Activated CD4-positive, alpha-beta T cell treated with anti-CD3 and anti-CD28 coated beads, Interleukin-2, amount 50 U/mL, for 4 hours (primary cell): Measurements from ENCODE around the gene TMEM101.
"Not testable (repeated sequence)": the region's sequence is repeated elsewhere in the genome, so short reads cannot be mapped to it uniquely, and the experiment has no call there.

Source experiments
- DNase-seq, 2 experiments: peaks; one replicate each; pipeline ENCODE4 v3.0.0-alpha.2; 2020

The TMEM101 gene

DNA sequence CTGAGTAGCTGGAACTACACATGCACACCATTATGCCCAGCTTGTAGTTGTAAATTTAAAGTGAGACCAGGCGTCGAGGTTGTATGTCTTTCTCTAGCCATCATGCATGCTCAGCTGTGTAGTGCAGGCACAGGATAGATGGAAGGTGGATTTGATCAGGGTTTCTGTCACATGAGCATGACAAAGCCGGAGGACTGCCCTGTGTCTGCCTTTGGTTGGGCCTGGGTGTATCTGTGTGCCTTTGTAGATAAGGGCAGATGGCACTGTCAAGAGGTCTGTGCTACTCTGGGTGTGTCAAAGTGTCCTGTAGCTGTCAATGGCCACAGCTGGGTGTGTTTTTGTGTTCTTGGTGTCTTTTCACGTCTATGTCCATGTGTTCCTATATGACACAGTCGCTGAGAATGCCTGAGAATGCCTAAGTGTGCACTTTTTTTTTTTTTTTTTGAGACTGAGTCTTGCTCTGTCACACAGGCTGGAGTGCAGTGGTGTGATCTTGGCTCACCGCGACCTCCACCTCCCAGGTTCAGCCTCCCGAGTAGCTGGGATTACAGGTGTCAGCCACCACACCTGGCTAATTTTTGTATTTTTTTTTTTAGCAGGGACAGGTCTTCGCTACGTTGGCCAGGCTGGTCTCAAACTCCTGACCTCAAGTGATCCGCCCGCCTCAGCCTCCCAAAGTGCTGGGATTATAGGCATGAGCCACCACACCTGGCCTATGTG lies 14.5 kb downstream of the TMEM101 start:
- DNase-seq = no peak

GRCh38 chr17:43999024-43999423 lies 15.7 kb downstream of the TMEM101 start:
- DNase-seq = no peak

DNA sequence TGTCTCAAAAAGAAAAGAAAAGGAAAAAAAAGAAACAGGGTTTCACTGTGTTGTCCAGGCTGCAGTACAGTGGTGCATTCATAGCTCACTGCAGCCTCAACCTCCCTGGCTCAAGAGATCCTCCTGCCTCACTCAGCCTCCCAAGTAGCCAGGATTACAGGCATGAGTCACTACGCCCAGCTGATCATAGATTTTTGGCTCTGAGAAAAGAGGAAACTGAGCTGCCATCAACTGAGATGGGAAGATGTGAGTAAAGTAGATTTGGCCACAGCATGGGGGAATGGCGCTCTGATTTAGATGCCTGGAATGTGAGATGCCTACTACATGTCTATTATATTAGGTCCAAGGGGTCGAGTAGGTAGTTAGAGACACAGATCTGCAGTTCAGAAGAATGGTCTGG lies 16.2 kb downstream of the TMEM101 start:
- no peak for DNase-seq

DNA sequence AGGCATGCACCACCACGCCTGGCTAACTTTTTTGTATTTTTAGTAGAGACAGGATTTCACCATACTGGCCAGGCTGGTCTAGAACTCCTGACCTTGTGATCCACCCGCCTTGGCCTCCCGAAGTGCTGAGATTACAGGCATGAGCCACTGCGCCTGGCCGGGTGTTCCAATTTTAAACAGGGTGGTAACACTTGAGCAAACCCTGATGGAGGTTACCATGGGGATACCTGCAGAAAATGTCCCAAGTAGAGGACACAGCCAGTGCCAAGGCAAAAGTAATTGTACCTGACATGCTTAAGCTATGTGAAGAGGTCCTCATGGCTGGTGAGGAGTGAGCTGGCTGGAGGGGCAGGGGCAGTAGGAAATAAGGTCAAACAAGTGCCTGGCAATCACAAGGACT lies 17.6 kb downstream of the TMEM101 start:
- DNase-seq = not testable (repeated sequence)

DNA sequence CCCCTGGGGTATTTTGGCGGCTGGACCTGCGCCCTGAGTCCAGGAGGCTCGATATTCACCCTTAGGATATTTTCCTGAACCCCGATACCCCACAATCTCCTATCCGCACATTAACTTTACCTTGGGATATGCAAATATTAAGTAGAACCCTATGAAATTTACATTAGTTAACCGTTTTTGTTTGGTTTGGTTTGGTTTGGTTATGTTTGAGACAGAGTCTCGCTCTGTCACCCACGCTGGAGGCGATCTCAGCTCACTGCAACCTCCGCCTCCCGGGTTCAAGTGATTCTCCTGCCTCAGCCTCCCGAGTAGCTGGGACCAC lies 19.7 kb downstream of the TMEM101 start:
- DNase-seq = no peak

DNA sequence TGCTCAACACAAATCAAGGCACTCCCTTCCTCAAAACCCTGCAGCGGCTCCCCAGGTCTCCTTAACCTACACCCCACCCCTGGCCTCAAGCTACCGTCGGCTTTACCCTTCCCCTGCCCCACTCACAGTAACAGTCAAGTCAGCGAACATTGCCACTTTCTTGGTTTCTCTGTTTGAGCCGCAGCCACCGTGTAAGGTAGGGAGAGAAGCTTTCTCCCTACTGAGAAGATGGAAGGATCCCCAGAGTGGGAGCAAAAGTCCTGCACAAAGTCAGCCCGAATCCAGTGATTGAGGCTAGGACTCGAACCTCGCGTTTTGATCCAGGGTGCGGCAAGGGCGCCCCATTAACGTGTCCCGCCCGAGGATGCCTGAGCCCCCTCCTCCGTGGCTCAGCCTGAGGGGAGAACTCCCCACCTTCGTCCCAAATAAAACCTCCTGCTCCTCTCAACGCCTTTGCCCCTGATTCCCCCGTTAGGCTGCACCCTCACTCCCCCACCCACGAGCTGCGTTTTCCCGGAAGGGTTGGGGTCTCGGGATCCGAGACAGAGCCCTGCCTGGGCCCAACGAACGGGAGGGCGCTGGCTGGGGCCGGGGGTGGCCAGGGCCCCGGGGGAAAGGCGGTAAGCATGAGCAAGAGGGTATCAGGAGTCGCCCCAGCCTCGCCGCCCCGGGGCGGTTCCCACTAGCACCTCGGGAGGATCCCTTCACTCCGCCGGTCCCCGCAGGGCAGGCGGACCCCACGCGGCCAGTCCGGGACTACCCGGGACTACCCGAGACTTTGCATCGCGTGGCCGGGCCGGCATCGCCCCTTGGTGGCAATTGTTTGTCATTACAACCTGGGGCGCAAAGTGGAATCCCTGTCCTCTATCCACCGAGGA lies 20.3 kb downstream of the TMEM101 start:
- peak; percentile 56 to 58 for DNase-seq

DNA sequence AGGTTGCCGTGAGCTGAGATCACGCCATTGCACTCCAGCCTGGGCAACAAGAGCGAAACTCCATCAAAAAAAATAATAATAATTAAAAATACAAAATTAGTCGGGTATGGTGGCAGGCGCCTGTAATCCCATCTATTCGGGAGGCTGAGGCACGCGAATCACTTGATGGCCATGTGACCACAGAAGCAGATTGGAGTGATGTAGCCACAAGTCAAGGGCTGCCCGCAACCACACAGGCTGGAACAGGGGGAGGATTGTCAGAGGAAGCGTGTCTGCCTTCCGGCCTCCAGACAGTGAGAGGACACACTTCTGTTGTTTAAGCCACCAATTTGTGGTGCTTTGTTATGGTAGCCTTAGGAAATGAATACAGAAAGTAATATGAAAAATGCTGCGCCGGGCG lies 22.1 kb downstream of the TMEM101 start:
- no peak for DNase-seq

- DNase-seq = no peak
Measured at GRCh38 chr17:43988301-43988700, 26.5 kb downstream of the TMEM101 start.

- DNase-seq = no peak
Measured at GRCh38 chr17:43987131-43988021, 27.4 kb downstream of the TMEM101 start.

GRCh38 chr17:43986225-43986981 lies 28.4 kb downstream of the TMEM101 start:
- DNase-seq = no peak

- no peak for DNase-seq
Measured at GRCh38 chr17:43984521-43984920, 30.2 kb downstream of the TMEM101 start.

GRCh38 chr17:43983515-43984411 lies 31.0 kb downstream of the TMEM101 start:
- no peak for DNase-seq

- no peak for DNase-seq
Measured at GRCh38 chr17:43983196-43983514, 31.6 kb downstream of the TMEM101 start.

DNA sequence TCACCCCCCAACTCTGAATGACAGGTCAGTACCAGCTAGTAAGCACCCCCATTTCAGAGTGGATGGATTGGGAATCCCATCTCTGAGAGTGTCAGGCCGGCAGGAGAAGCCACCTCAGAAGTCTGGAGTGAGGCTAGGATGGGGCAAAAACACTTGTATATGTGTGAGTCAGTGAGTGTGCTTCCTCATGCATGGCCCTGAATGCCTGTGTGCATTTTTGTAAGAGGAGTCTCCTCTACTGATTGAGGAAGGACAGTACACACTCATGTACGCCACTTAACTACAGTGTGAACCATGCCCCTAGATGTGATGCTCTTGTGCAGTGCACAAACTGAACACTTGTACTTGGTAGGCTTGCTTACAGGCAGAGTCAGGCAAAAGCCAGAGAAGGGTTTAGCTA lies 32.6 kb downstream of the TMEM101 start:
- no peak for DNase-seq

- no peak for DNase-seq
Measured at GRCh38 chr17:43979671-43980070, 35.1 kb downstream of the TMEM101 start.

DNA sequence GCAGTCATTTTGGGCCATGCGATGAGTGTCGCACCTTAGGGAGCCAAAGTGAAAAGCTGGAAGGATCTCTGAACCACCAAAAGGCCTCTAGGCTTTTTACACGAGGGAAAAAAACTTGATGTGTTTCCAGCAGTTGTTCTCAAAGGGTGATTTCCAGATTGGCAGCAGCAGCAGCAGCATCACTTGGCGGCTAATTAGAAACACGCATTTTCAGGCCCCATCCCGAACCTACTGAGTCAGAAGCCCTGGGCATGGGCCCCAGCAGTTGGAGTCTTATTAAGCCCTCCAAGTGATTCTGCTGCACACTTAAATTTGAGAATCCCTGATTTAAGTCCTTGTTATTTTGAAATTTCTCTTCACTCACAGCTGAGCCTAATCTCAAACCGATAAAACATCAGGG lies 35.8 kb downstream of the TMEM101 start:
- no peak for DNase-seq

- no peak for DNase-seq
Measured at GRCh38 chr17:43978078-43978477, 36.7 kb downstream of the TMEM101 start.

GRCh38 chr17:43976963-43977837 lies 37.6 kb downstream of the TMEM101 start:
- no peak for DNase-seq

GRCh38 chr17:43975898-43976297 lies 38.9 kb downstream of the TMEM101 start:
- DNase-seq = no peak

GRCh38 chr17:43974382-43975266 lies 40.1 kb downstream of the TMEM101 start:
- no peak for DNase-seq
